ENCODE measurements around the gene POMGNT2.

- TF ChIP-seq TARDBP (IDR thresholded peaks at IDR 0.05) (no peak), BHLHE40 (IDR thresholded peaks at IDR 0.05; ENCODE audit: borderline replicate concordance) (no peak), ELF4 (IDR thresholded peaks at IDR 0.05) (no peak), FOXM1 (IDR thresholded peaks at IDR 0.05; ENCODE audit: borderline replicate concordance) (no peak), HDGF (IDR thresholded peaks at IDR 0.05; ENCODE audit: borderline replicate concordance) (no peak), NFRKB (IDR thresholded peaks at IDR 0.05) (no peak), FOXA1 (IDR thresholded peaks at IDR 0.05) (no peak), SP1 (IDR thresholded peaks at IDR 0.05) (no peak), SUZ12 (IDR thresholded peaks at IDR 0.05) (no peak), ZNF384 (IDR thresholded peaks at IDR 0.05) (no peak), LEF1 (IDR thresholded peaks at IDR 0.05; ENCODE audit: borderline replicate concordance) (no peak), L3MBTL2 (conservative IDR thresholded peaks at IDR 0.05) (no peak)
These were observed 72.9 kb downstream of the POMGNT2 start for GRCh38 chr3:43032646-43033628.

Data from HEK293T (cell line).